K562 (cell line): ENCODE data around the gene ACTR5. TPM values are rescaled to one million over a fixed set of nuclear protein-coding genes. Genes with fewer than 3 reads are reported as not detected.
A peak's percentile ranks its signal among the peaks of the same experiment; 100 is the strongest.

Experiments used
- DDX20 ChIP-seq: fragments of 450-650 bp; IDR thresholded peaks from 2 replicates; pipeline ENCODE4 v1.6.1; 2016; ENCODE audit warnings: missing genetic modification characterization, low read depth, mild to moderate bottlenecking, missing compliant biosample characterization, moderate library complexity
- ETS2 ChIP-seq: IDR thresholded peaks from 2 replicates; pipeline ENCODE4 v1.6.1; 2016; ENCODE audit warnings: borderline replicate concordance, missing genetic modification characterization, mild to moderate bottlenecking, moderate library complexity, missing compliant biosample characterization; ENCODE audit not compliant: poor library complexity, severe bottlenecking
- ETV5 ChIP-seq: sonication (generic); formaldehyde crosslinking; IDR thresholded peaks from 2 replicates; pipeline ENCODE4 v1.4.0; 2020; ENCODE audit warnings: low read depth, mild to moderate bottlenecking, missing genetic modification reagents
- ETV6 ChIP-seq, 3 experiments: fragments of 150-350 bp in 1 of 3; sonication (generic) in 1 of 3; formaldehyde crosslinking in 1 of 3; IDR thresholded peaks; 2 replicates each; pipeline versions ENCODE4 v1.6.1 to v1.8.0; 2014 to 2022; ENCODE audit warnings: borderline replicate concordance in 2 of 3, low read depth in 2 of 3, antibody characterized with exemption in 1 of 3, low read length in 1 of 3, mild to moderate bottlenecking in 1 of 3, missing genetic modification reagents in 1 of 3
- GATAD2A ChIP-seq: fragments of 450-650 bp; IDR thresholded peaks from 2 replicates; pipeline ENCODE4 v1.6.1; 2017
- GTF2A2 ChIP-seq: IDR thresholded peaks from 2 replicates; pipeline ENCODE4 v1.6.1; 2016; ENCODE audit warnings: mild to moderate bottlenecking, missing genetic modification characterization, missing compliant biosample characterization
- HSF4 ChIP-seq: fragments of 250-450 bp; sonication (Bioruptor Pico); IDR thresholded peaks from 2 replicates; pipeline ENCODE4 v2.1.2; 2022; ENCODE audit warnings: mild to moderate bottlenecking, moderate library complexity, borderline replicate concordance
- KLF1 ChIP-seq: fragments of 450-650 bp; IDR thresholded peaks from 2 replicates; pipeline ENCODE4 v1.6.1; 2016; ENCODE audit warnings: missing genetic modification characterization, missing compliant biosample characterization
- MTA1 ChIP-seq: fragments of 450-650 bp; IDR thresholded peaks from 2 replicates; pipeline ENCODE4 v1.6.1; 2017; ENCODE audit warnings: borderline replicate concordance
- PHF8 ChIP-seq: fragments of 200-600 bp; sonication (generic); IDR thresholded peaks from 2 replicates; pipeline ENCODE4 v1.6.1; 2012; ENCODE audit warnings: mixed run types, mild to moderate bottlenecking, inconsistent platforms, low read length, moderate library complexity, borderline replicate concordance
- TAF9B ChIP-seq: fragments of 450-650 bp; IDR thresholded peaks from 2 replicates; pipeline ENCODE4 v1.6.1; 2018; ENCODE audit warnings: mild to moderate bottlenecking; ENCODE audit not compliant: partially characterized antibody
- TEAD4 ChIP-seq, 2 experiments: sonication (generic) in 1 of 2; formaldehyde crosslinking in 1 of 2; IDR thresholded peaks; 2 replicates each; pipeline versions ENCODE4 v1.6.1 to v1.8.0; 2012 to 2022; ENCODE audit warnings: borderline replicate concordance in 1 of 2, inconsistent platforms in 1 of 2, low read length in 1 of 2, mild to moderate bottlenecking in 1 of 2, missing genetic modification reagents in 1 of 2
- ZKSCAN3 ChIP-seq: fragments of 250-450 bp; sonication (Bioruptor Pico); IDR thresholded peaks from 2 replicates; pipeline ENCODE4 v1.4.0; 2020
- ZNF124 ChIP-seq: sonication (generic); formaldehyde crosslinking; IDR thresholded peaks from 2 replicates; pipeline ENCODE4 v1.8.1; 2022; ENCODE audit warnings: missing genetic modification reagents
- ZNF551 ChIP-seq: fragments of 250-450 bp; sonication (Bioruptor Pico); IDR thresholded peaks from 2 replicates; pipeline ENCODE4 v1.5.0; 2021; ENCODE audit warnings: mild to moderate bottlenecking, moderate library complexity
- ZNF644 ChIP-seq: fragments of 200-800 bp; sonication (Bioruptor generic); IDR thresholded peaks from 2 replicates; pipeline ENCODE4 v1.6.1; 2016; ENCODE audit warnings: low read depth, missing genetic modification characterization, missing compliant biosample characterization
- polyA plus RNA-seq, 8 experiments: library from polyadenylated mRNA; depleted of rRNA in 4 of 8; stranded (reverse) in 5 of 8; unstranded in 3 of 8; fragments of >200 nt; fragmentation: Nextera tagmentation in 2 of 8; fragmentation: Illumina TruSeq in 1 of 8; extraction: Ambion mirVana in 2 of 8; extraction: Trizol in 1 of 8; gene quantifications; 2 replicates each; pipeline versions ENCODE4 v1.2.1 to v1.2.3, GENCODE V29; 2011 to 2014; ENCODE audit warnings: inconsistent platforms in 1 of 8, missing spikeins in 1 of 8
- total RNA-seq, 7 experiments: library from RNA; depleted of rRNA in 6 of 7; stranded (reverse); fragments of >200 nt in 6 of 7; fragmentation: Illumina TruSeq in 2 of 7; extraction: Trizol in 2 of 7; gene quantifications; 2 replicates each; pipeline versions ENCODE4 v1.2.1 to v1.2.3, GENCODE V29; 2011 to 2021; ENCODE audit warnings: low replicate concordance in 1 of 7
- TF ChIP-seq, protein P1 (sequence below): fragments of 450-650 bp; formaldehyde crosslinking; IDR thresholded peaks from 2 replicates; pipeline ENCODE4 v1.4.0; 2020; ENCODE audit warnings: mild to moderate bottlenecking, mixed read lengths
- TF ChIP-seq, protein P2 (sequence below), 2 experiments: IDR thresholded peaks; 2 replicates each; pipeline ENCODE4 v1.6.1; 2012; ENCODE audit warnings: improper control_type of control experiment in 2 of 2, low read depth in 2 of 2, low read length in 2 of 2, borderline replicate concordance in 1 of 2
- TF ChIP-seq, protein P3 (sequence below): sonication (generic); formaldehyde crosslinking; IDR thresholded peaks from 2 replicates; pipeline ENCODE4 v1.8.0; 2022; ENCODE audit warnings: mild to moderate bottlenecking, missing genetic modification reagents, borderline replicate concordance
- TF ChIP-seq, protein P4 (sequence below): sonication (generic); formaldehyde crosslinking; IDR thresholded peaks from 2 replicates; pipeline ENCODE4 v1.8.1; 2022; ENCODE audit warnings: missing genetic modification reagents

The ACTR5 gene
- total and polyA plus RNA-seq, 9 of the 15 experiments (the other 6 are each of a cell fraction or from before 2014, with no cell fraction given) = 0.93 to 18.8 (median 12.9) TPM

DNA sequence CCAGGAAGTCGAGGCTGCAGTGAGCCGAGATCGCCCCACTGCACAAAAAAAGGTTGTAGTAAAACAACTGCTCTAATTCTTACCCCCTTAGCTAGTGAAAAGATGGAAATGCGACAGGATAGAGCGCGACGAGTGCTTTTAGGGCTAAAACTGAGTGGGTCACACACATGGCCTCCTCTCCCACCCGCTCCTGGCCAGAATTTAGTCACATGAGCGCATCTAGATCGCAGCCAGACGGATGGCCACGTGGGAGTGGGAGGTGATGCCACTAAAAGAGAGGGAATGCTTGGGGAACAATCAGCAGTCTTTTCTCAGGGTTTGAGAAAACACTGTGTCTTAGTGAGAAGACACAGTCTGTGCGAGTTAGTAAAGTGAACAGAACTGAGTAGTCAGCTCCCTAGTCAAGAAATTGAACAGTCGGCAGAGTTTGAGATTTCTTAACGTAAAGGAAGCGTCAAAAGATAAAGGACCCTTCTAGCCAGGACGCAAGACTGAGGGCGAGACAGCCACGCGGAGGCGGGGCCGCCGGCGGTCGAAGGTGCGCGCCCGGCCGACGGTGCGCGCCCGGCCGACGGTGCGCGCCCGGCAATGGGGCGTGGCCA is 664 bp upstream of the ACTR5 start (continued):
- TF ChIP-seq ETV6 (IDR thresholded peaks at IDR 0.05; ENCODE audit: borderline replicate concordance in 1 of 2, low read depth in 2 of 2, low read length in 1 of 2) = no peak
- no peak; the same call in 1 of the 2 replicates for TF ChIP-seq ETV6 (CRISPR knock-in tag; IDR thresholded peaks at IDR 0.05; ENCODE audit: borderline replicate concordance)
- no peak for TF ChIP-seq ZNF124 (CRISPR knock-in tag)
- TF ChIP-seq ZKSCAN3 (CRISPR knock-in tag) = no peak
- no peak for TF ChIP-seq ETV5 (CRISPR knock-in tag)
- TF ChIP-seq, protein P1, sequence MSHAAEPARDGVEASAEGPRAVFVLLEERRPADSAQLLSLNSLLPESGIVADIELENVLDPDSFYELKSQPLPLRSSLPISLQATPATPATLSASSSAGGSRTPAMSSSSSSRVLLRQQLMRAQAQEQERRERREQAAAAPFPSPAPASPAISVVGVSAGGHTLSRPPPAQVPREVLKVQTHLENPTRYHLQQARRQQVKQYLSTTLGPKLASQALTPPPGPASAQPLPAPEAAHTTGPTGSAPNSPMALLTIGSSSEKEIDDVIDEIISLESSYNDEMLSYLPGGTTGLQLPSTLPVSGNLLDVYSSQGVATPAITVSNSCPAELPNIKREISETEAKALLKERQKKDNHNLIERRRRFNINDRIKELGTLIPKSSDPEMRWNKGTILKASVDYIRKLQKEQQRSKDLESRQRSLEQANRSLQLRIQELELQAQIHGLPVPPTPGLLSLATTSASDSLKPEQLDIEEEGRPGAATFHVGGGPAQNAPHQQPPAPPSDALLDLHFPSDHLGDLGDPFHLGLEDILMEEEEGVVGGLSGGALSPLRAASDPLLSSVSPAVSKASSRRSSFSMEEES (CRISPR knock-in tag) = no peak
- no peak for TF ChIP-seq KLF1 (tag)
- TF ChIP-seq TAF9B = no peak
- no peak for TF ChIP-seq GATAD2A
- TF ChIP-seq MTA1 = no peak
- TF ChIP-seq ZNF551 (CRISPR knock-in tag) = no peak
- TF ChIP-seq, protein P2, sequence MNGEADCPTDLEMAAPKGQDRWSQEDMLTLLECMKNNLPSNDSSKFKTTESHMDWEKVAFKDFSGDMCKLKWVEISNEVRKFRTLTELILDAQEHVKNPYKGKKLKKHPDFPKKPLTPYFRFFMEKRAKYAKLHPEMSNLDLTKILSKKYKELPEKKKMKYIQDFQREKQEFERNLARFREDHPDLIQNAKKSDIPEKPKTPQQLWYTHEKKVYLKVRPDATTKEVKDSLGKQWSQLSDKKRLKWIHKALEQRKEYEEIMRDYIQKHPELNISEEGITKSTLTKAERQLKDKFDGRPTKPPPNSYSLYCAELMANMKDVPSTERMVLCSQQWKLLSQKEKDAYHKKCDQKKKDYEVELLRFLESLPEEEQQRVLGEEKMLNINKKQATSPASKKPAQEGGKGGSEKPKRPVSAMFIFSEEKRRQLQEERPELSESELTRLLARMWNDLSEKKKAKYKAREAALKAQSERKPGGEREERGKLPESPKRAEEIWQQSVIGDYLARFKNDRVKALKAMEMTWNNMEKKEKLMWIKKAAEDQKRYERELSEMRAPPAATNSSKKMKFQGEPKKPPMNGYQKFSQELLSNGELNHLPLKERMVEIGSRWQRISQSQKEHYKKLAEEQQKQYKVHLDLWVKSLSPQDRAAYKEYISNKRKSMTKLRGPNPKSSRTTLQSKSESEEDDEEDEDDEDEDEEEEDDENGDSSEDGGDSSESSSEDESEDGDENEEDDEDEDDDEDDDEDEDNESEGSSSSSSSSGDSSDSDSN (IDR thresholded peaks at IDR 0.05; ENCODE audit: borderline replicate concordance in 1 of 2, low read depth in 2 of 2, low read length in 2 of 2) = no peak
- TF ChIP-seq, protein P3, sequence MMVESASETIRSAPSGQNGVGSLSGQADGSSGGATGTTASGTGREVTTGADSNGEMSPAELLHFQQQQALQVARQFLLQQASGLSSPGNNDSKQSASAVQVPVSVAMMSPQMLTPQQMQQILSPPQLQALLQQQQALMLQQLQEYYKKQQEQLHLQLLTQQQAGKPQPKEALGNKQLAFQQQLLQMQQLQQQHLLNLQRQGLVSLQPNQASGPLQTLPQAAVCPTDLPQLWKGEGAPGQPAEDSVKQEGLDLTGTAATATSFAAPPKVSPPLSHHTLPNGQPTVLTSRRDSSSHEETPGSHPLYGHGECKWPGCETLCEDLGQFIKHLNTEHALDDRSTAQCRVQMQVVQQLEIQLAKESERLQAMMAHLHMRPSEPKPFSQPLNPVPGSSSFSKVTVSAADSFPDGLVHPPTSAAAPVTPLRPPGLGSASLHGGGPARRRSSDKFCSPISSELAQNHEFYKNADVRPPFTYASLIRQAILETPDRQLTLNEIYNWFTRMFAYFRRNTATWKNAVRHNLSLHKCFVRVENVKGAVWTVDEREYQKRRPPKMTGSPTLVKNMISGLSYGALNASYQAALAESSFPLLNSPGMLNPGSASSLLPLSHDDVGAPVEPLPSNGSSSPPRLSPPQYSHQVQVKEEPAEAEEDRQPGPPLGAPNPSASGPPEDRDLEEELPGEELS = 0 out of 2 replicates have a peak, but pooled peaks have one; percentile 56
- TF ChIP-seq ETS2 (tag) = no peak
- TF ChIP-seq HSF4 = no peak
- no peak for TF ChIP-seq ZNF644 (tag)
- TF ChIP-seq GTF2A2 (tag) = no peak
- no peak for TF ChIP-seq TEAD4 (IDR thresholded peaks at IDR 0.05; ENCODE audit: low read length)
- TF ChIP-seq TEAD4 (CRISPR knock-in tag; IDR thresholded peaks at IDR 0.05; ENCODE audit: borderline replicate concordance) = no peak
- TF ChIP-seq PHF8 = no peak
- TF ChIP-seq, protein P4, sequence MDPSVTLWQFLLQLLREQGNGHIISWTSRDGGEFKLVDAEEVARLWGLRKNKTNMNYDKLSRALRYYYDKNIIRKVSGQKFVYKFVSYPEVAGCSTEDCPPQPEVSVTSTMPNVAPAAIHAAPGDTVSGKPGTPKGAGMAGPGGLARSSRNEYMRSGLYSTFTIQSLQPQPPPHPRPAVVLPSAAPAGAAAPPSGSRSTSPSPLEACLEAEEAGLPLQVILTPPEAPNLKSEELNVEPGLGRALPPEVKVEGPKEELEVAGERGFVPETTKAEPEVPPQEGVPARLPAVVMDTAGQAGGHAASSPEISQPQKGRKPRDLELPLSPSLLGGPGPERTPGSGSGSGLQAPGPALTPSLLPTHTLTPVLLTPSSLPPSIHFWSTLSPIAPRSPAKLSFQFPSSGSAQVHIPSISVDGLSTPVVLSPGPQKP = no peak
- TF ChIP-seq DDX20 = no peak
